ENCODE measurements around the gene TRIP13. TPM values are rescaled to one million over a fixed set of nuclear protein-coding genes. Genes with fewer than 3 reads are reported as not detected.

TRIP13 gene, protein sequence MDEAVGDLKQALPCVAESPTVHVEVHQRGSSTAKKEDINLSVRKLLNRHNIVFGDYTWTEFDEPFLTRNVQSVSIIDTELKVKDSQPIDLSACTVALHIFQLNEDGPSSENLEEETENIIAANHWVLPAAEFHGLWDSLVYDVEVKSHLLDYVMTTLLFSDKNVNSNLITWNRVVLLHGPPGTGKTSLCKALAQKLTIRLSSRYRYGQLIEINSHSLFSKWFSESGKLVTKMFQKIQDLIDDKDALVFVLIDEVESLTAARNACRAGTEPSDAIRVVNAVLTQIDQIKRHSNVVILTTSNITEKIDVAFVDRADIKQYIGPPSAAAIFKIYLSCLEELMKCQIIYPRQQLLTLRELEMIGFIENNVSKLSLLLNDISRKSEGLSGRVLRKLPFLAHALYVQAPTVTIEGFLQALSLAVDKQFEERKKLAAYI
- 28.3 TPM for polyA plus RNA-seq (2012; ENCODE audit: insufficient read length, low read depth)

DNA sequence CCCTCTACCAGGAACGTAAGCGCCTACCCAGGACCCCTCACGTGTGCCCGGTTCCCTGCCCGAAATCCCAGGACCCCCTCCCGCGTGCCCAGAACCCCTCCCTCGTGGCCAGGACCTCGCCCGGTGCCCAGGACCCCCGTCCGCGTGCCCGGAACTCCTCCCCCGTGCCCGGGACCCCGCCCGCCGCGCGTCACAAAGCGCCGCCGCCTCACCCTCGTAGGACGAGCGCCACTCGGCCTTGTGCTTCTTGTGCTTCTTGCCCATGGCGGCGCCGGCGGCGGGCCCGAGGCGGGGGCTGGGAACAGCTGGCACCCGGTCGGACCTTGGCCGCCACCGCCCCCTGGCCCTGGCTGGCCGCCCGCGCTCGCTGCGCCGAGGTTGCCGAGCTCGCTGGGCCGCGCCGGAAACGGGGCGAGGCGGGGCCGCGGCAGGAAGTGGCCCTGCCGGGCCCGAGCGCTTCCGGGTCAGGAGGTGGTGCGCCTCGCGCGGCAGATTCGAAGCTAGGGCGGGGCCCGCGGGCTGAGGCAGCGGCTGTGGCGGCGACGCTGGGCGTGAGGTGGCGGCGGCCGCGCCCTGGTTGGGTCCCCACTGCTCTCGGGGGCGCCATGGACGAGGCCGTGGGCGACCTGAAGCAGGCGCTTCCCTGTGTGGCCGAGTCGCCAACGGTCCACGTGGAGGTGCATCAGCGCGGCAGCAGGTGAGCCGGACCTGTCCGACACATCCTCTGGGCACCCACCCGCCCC is at the start of gene TRIP13, which contains the start of gene BRD9:
TRIP13 (plus strand) TSS at position 491 of the 743 bp plus-strand sequence; CDS start at position 606, 115 bp downstream.
BRD9 (minus strand) TSS at position 408 of the 743 bp plus-strand sequence; CDS start at position 264, 144 bp downstream.
- TF ChIP-seq POLR2AphosphoS5 (IDR thresholded peaks at IDR 0.05; ENCODE audit: low read depth, low read length) (peak; percentile 58), TAF1 (IDR thresholded peaks at IDR 0.05; ENCODE audit: borderline replicate concordance, insufficient read depth, low read length) (no peak; the same call in 1 of the 2 replicates), FOXP2 (optimal IDR thresholded peaks at IDR 0.05; ENCODE audit: borderline replicate concordance, extremely low read depth, extremely low read length, insufficient read depth) (no peak), SIN3A (IDR thresholded peaks at IDR 0.05; ENCODE audit: borderline replicate concordance, insufficient read depth, low read length) (peak; percentile 90; the same call in 1 of the 2 replicates)
- TF ChIP-seq, protein P1, sequence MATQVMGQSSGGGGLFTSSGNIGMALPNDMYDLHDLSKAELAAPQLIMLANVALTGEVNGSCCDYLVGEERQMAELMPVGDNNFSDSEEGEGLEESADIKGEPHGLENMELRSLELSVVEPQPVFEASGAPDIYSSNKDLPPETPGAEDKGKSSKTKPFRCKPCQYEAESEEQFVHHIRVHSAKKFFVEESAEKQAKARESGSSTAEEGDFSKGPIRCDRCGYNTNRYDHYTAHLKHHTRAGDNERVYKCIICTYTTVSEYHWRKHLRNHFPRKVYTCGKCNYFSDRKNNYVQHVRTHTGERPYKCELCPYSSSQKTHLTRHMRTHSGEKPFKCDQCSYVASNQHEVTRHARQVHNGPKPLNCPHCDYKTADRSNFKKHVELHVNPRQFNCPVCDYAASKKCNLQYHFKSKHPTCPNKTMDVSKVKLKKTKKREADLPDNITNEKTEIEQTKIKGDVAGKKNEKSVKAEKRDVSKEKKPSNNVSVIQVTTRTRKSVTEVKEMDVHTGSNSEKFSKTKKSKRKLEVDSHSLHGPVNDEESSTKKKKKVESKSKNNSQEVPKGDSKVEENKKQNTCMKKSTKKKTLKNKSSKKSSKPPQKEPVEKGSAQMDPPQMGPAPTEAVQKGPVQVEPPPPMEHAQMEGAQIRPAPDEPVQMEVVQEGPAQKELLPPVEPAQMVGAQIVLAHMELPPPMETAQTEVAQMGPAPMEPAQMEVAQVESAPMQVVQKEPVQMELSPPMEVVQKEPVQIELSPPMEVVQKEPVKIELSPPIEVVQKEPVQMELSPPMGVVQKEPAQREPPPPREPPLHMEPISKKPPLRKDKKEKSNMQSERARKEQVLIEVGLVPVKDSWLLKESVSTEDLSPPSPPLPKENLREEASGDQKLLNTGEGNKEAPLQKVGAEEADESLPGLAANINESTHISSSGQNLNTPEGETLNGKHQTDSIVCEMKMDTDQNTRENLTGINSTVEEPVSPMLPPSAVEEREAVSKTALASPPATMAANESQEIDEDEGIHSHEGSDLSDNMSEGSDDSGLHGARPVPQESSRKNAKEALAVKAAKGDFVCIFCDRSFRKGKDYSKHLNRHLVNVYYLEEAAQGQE (IDR thresholded peaks at IDR 0.05; ENCODE audit: insufficient read depth in 1 of 2, low read depth in 2 of 2, low read length in 2 of 2), result no peak

DNA sequence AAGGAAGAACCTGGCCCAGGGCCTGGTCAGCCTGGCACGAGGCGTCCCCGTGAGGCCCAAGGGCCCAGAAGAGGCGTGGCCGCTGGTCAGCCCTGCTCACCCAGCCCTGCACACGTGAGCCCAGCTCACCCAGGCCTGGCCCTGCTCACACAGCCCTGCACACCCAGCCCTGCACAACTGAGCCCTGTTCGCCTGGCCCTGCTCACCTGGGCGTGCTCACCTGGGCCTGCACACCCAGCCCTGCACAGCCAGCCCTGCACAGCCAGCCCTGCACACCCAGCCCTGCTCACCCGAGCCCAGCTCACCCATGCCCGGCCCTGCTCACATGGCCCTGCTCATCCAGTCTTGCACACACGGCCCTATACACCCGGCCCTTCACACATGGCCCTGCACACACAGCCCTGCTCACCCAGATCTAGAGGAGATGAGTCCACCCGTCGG is 44.0 kb upstream of the TRIP13 start:
- TF ChIP-seq SIN3A (IDR thresholded peaks at IDR 0.05; ENCODE audit: borderline replicate concordance, insufficient read depth, low read length) (no peak), FOXP2 (optimal IDR thresholded peaks at IDR 0.05; ENCODE audit: borderline replicate concordance, extremely low read depth, extremely low read length, insufficient read depth) (no peak), POLR2AphosphoS5 (IDR thresholded peaks at IDR 0.05; ENCODE audit: low read depth, low read length) (no peak), TAF1 (IDR thresholded peaks at IDR 0.05; ENCODE audit: borderline replicate concordance, insufficient read depth, low read length) (no peak)
- TF ChIP-seq, protein P1 (IDR thresholded peaks at IDR 0.05; ENCODE audit: insufficient read depth in 1 of 2, low read depth in 2 of 2, low read length in 2 of 2), result no peak

GRCh38 chr5:849651-850301 is 42.9 kb upstream of the TRIP13 start:
- TF ChIP-seq, protein P1 (IDR thresholded peaks at IDR 0.05; ENCODE audit: insufficient read depth in 1 of 2, low read depth in 2 of 2, low read length in 2 of 2), result no peak
- TF ChIP-seq SIN3A (IDR thresholded peaks at IDR 0.05; ENCODE audit: borderline replicate concordance, insufficient read depth, low read length), result no peak
- no peak for TF ChIP-seq FOXP2 (optimal IDR thresholded peaks at IDR 0.05; ENCODE audit: borderline replicate concordance, extremely low read depth, extremely low read length, insufficient read depth)
- no peak for TF ChIP-seq POLR2AphosphoS5 (IDR thresholded peaks at IDR 0.05; ENCODE audit: low read depth, low read length)
- TF ChIP-seq TAF1 (IDR thresholded peaks at IDR 0.05; ENCODE audit: borderline replicate concordance, insufficient read depth, low read length), result no peak

- TF ChIP-seq FOXP2 (optimal IDR thresholded peaks at IDR 0.05; ENCODE audit: borderline replicate concordance, extremely low read depth, extremely low read length, insufficient read depth), result no peak
- TF ChIP-seq, protein P1 (IDR thresholded peaks at IDR 0.05; ENCODE audit: insufficient read depth in 1 of 2, low read depth in 2 of 2, low read length in 2 of 2), result no peak
- TF ChIP-seq SIN3A (IDR thresholded peaks at IDR 0.05; ENCODE audit: borderline replicate concordance, insufficient read depth, low read length), result no peak
- no peak for TF ChIP-seq TAF1 (IDR thresholded peaks at IDR 0.05; ENCODE audit: borderline replicate concordance, insufficient read depth, low read length)
- TF ChIP-seq POLR2AphosphoS5 (IDR thresholded peaks at IDR 0.05; ENCODE audit: low read depth, low read length), result no peak
These were observed 42.1 kb upstream of the TRIP13 start, which contains the start of gene ZDHHC11 for GRCh38 chr5:850511-851006. TSS of gene ZDHHC11 (minus strand) at chr5:850986. CDS start at chr5:850602, 384 bp downstream.

All from PFSK-1 (cell line).